Upper lobe of left lung (tissue), 4 donors: ENCODE measurements around the gene PDE1A.

Source experiments
- POLR2AphosphoS5 ChIP-seq, 2 donors: sonication (generic); formaldehyde crosslinking; IDR thresholded peaks; one replicate each; pipeline ENCODE4 v1.5.1; 2017; ENCODE audit warnings: antibody characterized with exemption in 2 of 2
- TF ChIP-seq, protein P1 (sequence below), 6 experiments: fragments of 450-650 bp in 4 of 6; fragments of 200-600 bp in 2 of 6; sonication (generic) in 2 of 6; IDR thresholded peaks; one replicate each; pipeline ENCODE4 v1.5.1; 2016 to 2019; ENCODE audit warnings: antibody characterized with exemption in 6 of 6

DNA sequence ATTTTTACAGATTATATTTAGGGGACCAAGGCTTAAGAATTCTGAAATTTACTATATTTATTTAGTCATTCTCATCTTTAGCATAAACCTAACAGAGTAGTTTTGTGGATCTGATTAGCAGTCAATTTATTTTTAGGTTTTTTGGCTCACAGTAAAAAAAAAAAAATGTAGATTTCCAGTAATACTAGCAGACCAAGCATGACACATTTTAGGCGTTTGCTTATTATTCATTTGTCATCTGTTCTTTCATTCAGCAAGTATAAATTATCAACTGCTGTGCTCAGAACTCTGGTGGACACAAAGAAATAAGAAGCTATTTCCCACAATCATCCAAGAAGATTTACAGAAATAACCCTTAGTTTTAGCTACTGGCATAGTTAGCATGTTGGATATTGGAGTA lies 20.6 kb downstream of the PDE1A start:
- TF ChIP-seq POLR2AphosphoS5 (IDR thresholded peaks at IDR 0.05): no peak
- TF ChIP-seq, protein P1, sequence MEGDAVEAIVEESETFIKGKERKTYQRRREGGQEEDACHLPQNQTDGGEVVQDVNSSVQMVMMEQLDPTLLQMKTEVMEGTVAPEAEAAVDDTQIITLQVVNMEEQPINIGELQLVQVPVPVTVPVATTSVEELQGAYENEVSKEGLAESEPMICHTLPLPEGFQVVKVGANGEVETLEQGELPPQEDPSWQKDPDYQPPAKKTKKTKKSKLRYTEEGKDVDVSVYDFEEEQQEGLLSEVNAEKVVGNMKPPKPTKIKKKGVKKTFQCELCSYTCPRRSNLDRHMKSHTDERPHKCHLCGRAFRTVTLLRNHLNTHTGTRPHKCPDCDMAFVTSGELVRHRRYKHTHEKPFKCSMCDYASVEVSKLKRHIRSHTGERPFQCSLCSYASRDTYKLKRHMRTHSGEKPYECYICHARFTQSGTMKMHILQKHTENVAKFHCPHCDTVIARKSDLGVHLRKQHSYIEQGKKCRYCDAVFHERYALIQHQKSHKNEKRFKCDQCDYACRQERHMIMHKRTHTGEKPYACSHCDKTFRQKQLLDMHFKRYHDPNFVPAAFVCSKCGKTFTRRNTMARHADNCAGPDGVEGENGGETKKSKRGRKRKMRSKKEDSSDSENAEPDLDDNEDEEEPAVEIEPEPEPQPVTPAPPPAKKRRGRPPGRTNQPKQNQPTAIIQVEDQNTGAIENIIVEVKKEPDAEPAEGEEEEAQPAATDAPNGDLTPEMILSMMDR (IDR thresholded peaks at IDR 0.05): no peak
